Stimulated activated naive CD8-positive, alpha-beta T cell treated with anti-CD3 and anti-CD28 coated beads, Interleukin-15, Interleukin-2, amounts not matched to agents 100 ng/mL and 50 ng/mL, for 24 hours (primary cell): ENCODE measurements around the gene SLC15A3.
"Not testable (repeated sequence)": the region's sequence is repeated elsewhere in the genome, so short reads cannot be mapped to it uniquely, and the experiment has no call there.

Experiments used
- H3K27ac Mint-ChIP-seq: one replicate; pipeline ENCODE4 v1.8.0; 2021; ENCODE audit warnings: mild to moderate bottlenecking, mixed read lengths
- H3K27me3 Mint-ChIP-seq: one replicate; pipeline ENCODE4 v1.8.0; 2021; ENCODE audit warnings: mixed read lengths
- H3K36me3 Mint-ChIP-seq: one replicate; pipeline ENCODE4 v1.8.0; 2021; ENCODE audit warnings: low read depth, mixed read lengths
- H3K4me1 Mint-ChIP-seq: one replicate; pipeline ENCODE4 v1.8.0; 2021; ENCODE audit warnings: low read depth, mixed read lengths
- H3K4me3 Mint-ChIP-seq: one replicate; pipeline ENCODE4 v1.8.0; 2021; ENCODE audit warnings: mild to moderate bottlenecking, mixed read lengths
- H3K9me3 Mint-ChIP-seq: one replicate; pipeline ENCODE4 v1.8.0; 2021; ENCODE audit warnings: mixed read lengths

Gene SLC15A3

GRCh38 chr11:60912223-60912850 is 39.6 kb downstream of the SLC15A3 start:
- Mint-ChIP-seq H3K4me1 (peaks cover 70% of the 10 kb centered on the region), H3K27me3 (no peaks in the 10 kb centered on the region), H3K36me3 (peaks cover 12% of the 10 kb centered on the region), H3K27ac (peak overlapping the region; percentile 85), H3K4me3 (peak overlapping the region; percentile 25), H3K9me3 (no peaks in the 10 kb centered on the region)

- Mint-ChIP-seq H3K36me3 (peaks cover 2% of the 10 kb centered on the region), H3K4me3 (no peak overlapping the region), H3K9me3 (no peaks in the 10 kb centered on the region), H3K4me1 (peaks cover 65% of the 10 kb centered on the region), H3K27ac (peak overlapping the region; percentile 6), H3K27me3 (no peaks in the 10 kb centered on the region)
These were observed 41.1 kb downstream of the SLC15A3 start for GRCh38 chr11:60910711-60911380.

- H3K27ac Mint-ChIP-seq, result peak overlapping the region; percentile 22
- H3K4me1 Mint-ChIP-seq, result peaks cover 63% of the 10 kb centered on the region
- no peaks in the 10 kb centered on the region for H3K27me3 Mint-ChIP-seq
- no peak overlapping the region for H3K4me3 Mint-ChIP-seq
- no peaks in the 10 kb centered on the region for H3K9me3 Mint-ChIP-seq
- H3K36me3 Mint-ChIP-seq, result peaks cover 4% of the 10 kb centered on the region
These were observed 41.7 kb downstream of the SLC15A3 start for GRCh38 chr11:60910281-60910687.

- not testable (repeated sequence) for H3K27me3 Mint-ChIP-seq, H3K36me3 Mint-ChIP-seq, H3K9me3 Mint-ChIP-seq, H3K4me3 Mint-ChIP-seq
- peak overlapping the region; percentile 22 for H3K27ac Mint-ChIP-seq
- peaks cover 67% of the 10 kb centered on the region for H3K4me1 Mint-ChIP-seq
These were observed 42.2 kb downstream of the SLC15A3 start for GRCh38 chr11:60909680-60910280.

GRCh38 chr11:60908803-60909202 is 43.2 kb downstream of the SLC15A3 start:
- Mint-ChIP-seq H3K9me3 (no peaks in the 10 kb centered on the region), H3K36me3 (peaks cover 16% of the 10 kb centered on the region), H3K27me3 (no peaks in the 10 kb centered on the region), H3K27ac (peak overlapping the region; percentile 22), H3K4me1 (peaks cover 73% of the 10 kb centered on the region), H3K4me3 (no peak overlapping the region)

- peaks cover 38% of the 10 kb centered on the region for H3K36me3 Mint-ChIP-seq
- H3K27me3 Mint-ChIP-seq, result no peaks in the 10 kb centered on the region
- H3K27ac Mint-ChIP-seq, result peak within 1 kb of the TSS; percentile 81
- peak within 1 kb of the TSS; percentile 88 for H3K4me3 Mint-ChIP-seq
- H3K4me1 Mint-ChIP-seq, result peaks cover 53% of the 10 kb centered on the region
- no peaks in the 10 kb centered on the region for H3K9me3 Mint-ChIP-seq
These were observed 45.6 kb downstream of the SLC15A3 start, which contains the start of gene PRPF19 for GRCh38 chr11:60906132-60906972. Gene PRPF19 (minus strand): TSS chr11:60906585. CDS start chr11:60906382, 203 bp downstream.

- no peaks in the 10 kb centered on the region for H3K27me3 Mint-ChIP-seq
- no peaks in the 10 kb centered on the region for H3K9me3 Mint-ChIP-seq
- peak overlapping the region; percentile 88 for H3K4me3 Mint-ChIP-seq
- H3K4me1 Mint-ChIP-seq, result peaks cover 46% of the 10 kb centered on the region
- H3K36me3 Mint-ChIP-seq, result peaks cover 45% of the 10 kb centered on the region
- H3K27ac Mint-ChIP-seq, result peak overlapping the region; percentile 81
These were observed 46.3 kb downstream of the SLC15A3 start for GRCh38 chr11:60905551-60906113.

- Mint-ChIP-seq H3K9me3 (no peaks in the 10 kb centered on the region), H3K4me3 (peak overlapping the region; percentile 88), H3K36me3 (peaks cover 50% of the 10 kb centered on the region), H3K4me1 (peaks cover 40% of the 10 kb centered on the region), H3K27me3 (no peaks in the 10 kb centered on the region), H3K27ac (peak overlapping the region; percentile 81)
These were observed 46.9 kb downstream of the SLC15A3 start for GRCh38 chr11:60905047-60905446.

- Mint-ChIP-seq H3K36me3 (peaks cover 74% of the 10 kb centered on the region), H3K27ac (peak overlapping the region; percentile 13), H3K27me3 (no peaks in the 10 kb centered on the region), H3K4me1 (peaks cover 35% of the 10 kb centered on the region), H3K4me3 (no peak overlapping the region), H3K9me3 (no peaks in the 10 kb centered on the region)
These were observed 49.4 kb downstream of the SLC15A3 start for GRCh38 chr11:60902625-60903024.

GRCh38 chr11:60900673-60901404 is 51.1 kb downstream of the SLC15A3 start:
- peaks cover 23% of the 10 kb centered on the region for H3K4me1 Mint-ChIP-seq
- peaks cover 91% of the 10 kb centered on the region for H3K36me3 Mint-ChIP-seq

GRCh38 chr11:60899977-60900376 is 52.0 kb downstream of the SLC15A3 start:
- peaks cover 93% of the 10 kb centered on the region for H3K36me3 Mint-ChIP-seq
- H3K27me3 Mint-ChIP-seq, result no peaks in the 10 kb centered on the region
- peaks cover 16% of the 10 kb centered on the region for H3K4me1 Mint-ChIP-seq
- no peak overlapping the region for H3K27ac Mint-ChIP-seq
- no peak overlapping the region for H3K4me3 Mint-ChIP-seq
- no peaks in the 10 kb centered on the region for H3K9me3 Mint-ChIP-seq

More at GRCh38 chr11:60900673-60901404, 51.1 kb downstream of the SLC15A3 start:
- H3K27ac Mint-ChIP-seq, result no peak overlapping the region
- no peaks in the 10 kb centered on the region for H3K27me3 Mint-ChIP-seq
- H3K9me3 Mint-ChIP-seq, result no peaks in the 10 kb centered on the region
- H3K4me3 Mint-ChIP-seq, result no peak overlapping the region

- H3K4me3 Mint-ChIP-seq, result no peak overlapping the region
- H3K9me3 Mint-ChIP-seq, result no peaks in the 10 kb centered on the region
- H3K27me3 Mint-ChIP-seq, result no peaks in the 10 kb centered on the region
- H3K4me1 Mint-ChIP-seq, result peaks cover 9% of the 10 kb centered on the region
- peak overlapping the region; percentile 31 for H3K27ac Mint-ChIP-seq
- H3K36me3 Mint-ChIP-seq, result peaks cover 94% of the 10 kb centered on the region
These were observed 52.7 kb downstream of the SLC15A3 start for GRCh38 chr11:60899046-60899936.

GRCh38 chr11:60897496-60897895 is 54.5 kb downstream of the SLC15A3 start:
- Mint-ChIP-seq H3K36me3 (peaks cover 88% of the 10 kb centered on the region), H3K4me1 (no peaks in the 10 kb centered on the region), H3K9me3 (no peaks in the 10 kb centered on the region), H3K27me3 (no peaks in the 10 kb centered on the region), H3K27ac (no peak overlapping the region), H3K4me3 (no peak overlapping the region)
